Large intestine (tissue), 3 donors: Measurements from ENCODE around the gene RYR2. TPM values are rescaled to one million over a fixed set of nuclear protein-coding genes. Genes with fewer than 3 reads are reported as not detected.

Source experiments
- DNase-seq, 2 donors: peaks; one replicate each; pipeline versions ENCODE4 v3.0.0 to v3.0.0-alpha.2; 2013
- H3K27ac ChIP-seq: one replicate; pipeline ENCODE4 v1.5.1; 2013; ENCODE audit warnings: low read length
- H3K27me3 ChIP-seq: 2 replicates; pipeline ENCODE4 v1.6.1; 2013; ENCODE audit warnings: low read length; ENCODE audit not compliant: control insufficient read depth, insufficient read depth
- H3K36me3 ChIP-seq: 2 replicates; pipeline ENCODE4 v1.6.1; 2013; ENCODE audit warnings: low read length; ENCODE audit not compliant: control insufficient read depth, insufficient read depth
- H3K4me1 ChIP-seq: one replicate; pipeline ENCODE4 v1.6.1; 2013; ENCODE audit warnings: low read length; ENCODE audit not compliant: control insufficient read depth, insufficient read depth
- H3K4me3 ChIP-seq: one replicate; pipeline ENCODE4 v1.5.1; 2013; ENCODE audit warnings: low read length
- H3K9me3 ChIP-seq: one replicate; pipeline ENCODE4 v1.6.1; 2013; ENCODE audit warnings: mild to moderate bottlenecking, low read depth, low read length, moderate library complexity; ENCODE audit not compliant: control insufficient read depth
- WGBS: methylation state at CpG from one replicate; pipeline ENCODE4 v1.1.5; 2013; ENCODE audit warnings: low lambda C conversion rate; ENCODE audit not compliant: insufficient coverage; 5-methylcytosine and 5-hydroxymethylcytosine counted together
- polyA plus RNA-seq: library from polyadenylated mRNA; unstranded; fragments of 120-200 nt; gene quantifications from one replicate; pipeline ENCODE4 v1.2.1, GENCODE V29; 2013

RYR2 gene
- polyA plus RNA-seq, 1 donor, result 4.3 TPM

GRCh38 chr1:237070519-237070918 is 28.5 kb downstream of the RYR2 start:
- H3K9me3 ChIP-seq, result no peaks in the 10 kb centered on the region
- WGBS, result no CpG with 5 or more reads among the region's 2 CpGs
- H3K27me3 ChIP-seq, result no peaks in the 10 kb centered on the region
- H3K4me3 ChIP-seq, result no peak overlapping the region
- H3K36me3 ChIP-seq, result no peaks in the 10 kb centered on the region
- H3K4me1 ChIP-seq, result no peaks in the 10 kb centered on the region
- no peak for DNase-seq
- no peak overlapping the region for H3K27ac ChIP-seq

GRCh38 chr1:237071641-237072420 is 29.8 kb downstream of the RYR2 start:
- Histone ChIP-seq H3K4me1 (no peaks in the 10 kb centered on the region), H3K27ac (no peak overlapping the region), H3K27me3 (no peaks in the 10 kb centered on the region), H3K36me3 (no peaks in the 10 kb centered on the region), H3K4me3 (no peak overlapping the region), H3K9me3 (no peaks in the 10 kb centered on the region)
- WGBS, result no CpG with 5 or more reads among the region's 25 CpGs
- no peak for DNase-seq

DNA sequence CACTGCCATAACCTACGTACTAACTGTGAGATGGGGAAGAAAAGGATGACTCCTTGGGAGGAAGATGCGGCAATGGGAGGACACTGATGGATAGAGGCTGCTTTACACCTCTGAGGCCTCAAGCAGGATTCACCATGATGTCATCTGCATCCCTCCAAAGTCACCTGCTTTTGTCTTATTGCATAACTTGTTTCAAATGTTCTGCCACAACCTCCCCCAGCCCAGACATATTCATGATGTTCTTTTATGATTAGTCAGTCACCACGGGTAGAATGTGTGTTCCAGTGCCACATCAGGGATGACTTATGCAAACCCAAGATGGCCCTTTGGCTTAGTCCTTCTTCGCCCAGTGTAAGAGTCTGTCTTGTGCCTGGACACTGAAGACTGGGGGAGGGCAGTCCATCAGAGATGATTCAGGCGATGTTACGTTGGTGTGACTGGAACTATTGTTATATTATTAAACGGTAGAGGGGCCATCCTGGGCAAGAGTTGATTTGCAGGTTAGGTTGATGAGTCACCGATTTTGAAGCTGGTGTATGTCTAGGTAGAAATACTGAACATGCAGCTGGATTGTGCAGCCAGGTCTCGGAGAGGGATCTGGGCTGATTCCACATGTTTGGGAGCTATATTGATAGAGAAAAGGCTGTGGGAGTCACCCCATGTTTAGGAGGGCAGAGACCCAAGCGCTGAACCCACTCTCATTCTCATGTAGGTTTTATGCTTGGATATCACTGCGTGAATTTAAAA is 32.6 kb downstream of the RYR2 start:
- H3K27ac ChIP-seq, result no peak overlapping the region
- no peaks in the 10 kb centered on the region for H3K36me3 ChIP-seq
- no peak for DNase-seq
- no peak overlapping the region for H3K4me3 ChIP-seq
- 100% methylated on average over 1 of the region's 11 CpGs for WGBS
- H3K4me1 ChIP-seq, result no peaks in the 10 kb centered on the region
- no peaks in the 10 kb centered on the region for H3K9me3 ChIP-seq
- H3K27me3 ChIP-seq, result no peaks in the 10 kb centered on the region

DNA sequence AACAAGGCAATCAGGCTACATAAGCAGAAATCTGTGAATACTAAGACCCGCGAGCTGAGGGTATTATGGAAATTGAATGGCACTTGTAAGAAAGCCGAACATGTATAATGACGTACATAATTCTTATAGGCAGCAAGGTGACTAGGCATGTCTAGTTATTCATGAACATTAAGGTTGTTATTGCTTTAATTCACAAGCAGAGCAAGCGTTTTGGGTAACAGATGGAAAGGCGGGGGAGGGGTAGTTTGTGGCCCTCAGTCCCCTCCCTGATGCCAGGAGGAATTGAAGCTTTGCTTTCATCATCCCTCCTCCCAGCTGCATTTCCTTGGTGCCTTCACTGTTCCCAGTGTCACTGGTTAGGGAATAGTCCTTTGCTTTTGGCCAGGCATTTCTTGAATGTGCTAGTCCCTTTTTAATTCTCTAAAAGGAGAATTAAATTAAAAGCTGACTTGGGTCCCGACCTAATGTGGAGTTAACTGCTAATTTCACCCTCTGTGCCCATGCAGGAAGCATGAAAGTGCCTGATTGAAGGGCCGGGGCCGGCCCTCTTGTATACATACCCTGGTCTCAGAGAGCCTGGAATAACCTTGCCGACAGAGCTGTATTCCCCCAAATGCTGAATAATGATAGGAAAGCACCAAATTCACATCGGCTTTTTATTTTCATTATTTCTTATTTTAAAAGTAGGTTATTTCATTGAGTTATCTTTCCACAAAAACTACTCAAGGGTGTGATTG is 42.5 kb downstream of the RYR2 start:
- Histone ChIP-seq H3K9me3 (no peaks in the 10 kb centered on the region), H3K4me3 (no peak overlapping the region), H3K27me3 (no peaks in the 10 kb centered on the region), H3K36me3 (no peaks in the 10 kb centered on the region), H3K4me1 (no peaks in the 10 kb centered on the region), H3K27ac (no peak overlapping the region)
- no peak for DNase-seq
- WGBS, result no CpG with 5 or more reads among the region's 11 CpGs

DNA sequence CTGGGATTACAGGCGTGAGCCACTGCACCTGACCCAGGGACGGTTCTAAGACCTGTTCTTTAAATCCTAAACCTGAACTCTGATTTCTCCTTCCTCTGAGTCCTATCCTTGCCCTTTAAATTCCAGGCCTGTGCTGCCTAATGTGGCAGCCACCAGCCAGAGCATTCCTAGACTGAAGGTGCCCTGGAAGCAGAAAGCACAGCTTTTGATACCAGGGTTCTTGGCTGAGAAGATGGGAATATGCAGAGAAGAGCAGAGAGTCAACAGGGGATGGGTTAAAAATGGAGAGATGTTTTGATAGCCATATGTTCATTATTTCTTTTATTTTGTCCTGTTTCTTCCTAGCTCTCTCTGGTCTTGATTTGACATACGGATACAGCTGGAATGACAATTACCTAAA is 49.7 kb downstream of the RYR2 start:
- WGBS, result 100% methylated on average over 1 of the region's 3 CpGs
- H3K27me3 ChIP-seq, result no peaks in the 10 kb centered on the region
- H3K9me3 ChIP-seq, result no peaks in the 10 kb centered on the region
- H3K36me3 ChIP-seq, result no peaks in the 10 kb centered on the region
- DNase-seq, result no peak
- H3K4me3 ChIP-seq, result no peak overlapping the region
- no peak overlapping the region for H3K27ac ChIP-seq
- H3K4me1 ChIP-seq, result no peaks in the 10 kb centered on the region

- H3K4me3 ChIP-seq, result no peak overlapping the region
- H3K27ac ChIP-seq, result no peak overlapping the region
- H3K4me1 ChIP-seq, result no peaks in the 10 kb centered on the region
- H3K36me3 ChIP-seq, result no peaks in the 10 kb centered on the region
- H3K9me3 ChIP-seq, result no peaks in the 10 kb centered on the region
- no peak for DNase-seq
- H3K27me3 ChIP-seq, result no peaks in the 10 kb centered on the region
- no CpG with 5 or more reads among the region's 12 CpGs for WGBS
Observed at GRCh38 chr1:237093691-237094090, 51.7 kb downstream of the RYR2 start.

DNA sequence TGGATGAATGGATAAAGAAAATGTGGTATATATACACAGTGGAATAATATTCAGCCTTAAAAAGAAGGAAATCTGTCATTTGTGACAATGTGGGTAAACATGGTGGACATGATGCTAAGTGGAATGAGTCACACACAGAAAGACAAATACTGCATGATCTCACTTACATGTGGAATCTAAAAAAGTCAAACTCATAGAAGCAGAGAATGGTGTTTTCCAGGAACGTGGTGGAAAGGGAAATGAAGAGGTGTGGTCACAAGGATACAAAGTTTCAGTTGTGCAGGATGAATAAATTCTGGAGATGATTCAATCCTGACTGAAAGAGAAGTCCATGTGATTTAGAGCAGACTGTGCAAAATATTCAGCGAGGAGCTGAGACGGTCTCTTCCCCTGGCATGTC is 56.6 kb downstream of the RYR2 start:
- no peak overlapping the region for H3K27ac ChIP-seq
- DNase-seq, result no peak
- H3K9me3 ChIP-seq, result no peaks in the 10 kb centered on the region
- 60% methylated on average over 1 of the region's 3 CpGs for WGBS
- no peaks in the 10 kb centered on the region for H3K27me3 ChIP-seq
- no peak overlapping the region for H3K4me3 ChIP-seq
- no peaks in the 10 kb centered on the region for H3K4me1 ChIP-seq
- H3K36me3 ChIP-seq, result no peaks in the 10 kb centered on the region

DNA sequence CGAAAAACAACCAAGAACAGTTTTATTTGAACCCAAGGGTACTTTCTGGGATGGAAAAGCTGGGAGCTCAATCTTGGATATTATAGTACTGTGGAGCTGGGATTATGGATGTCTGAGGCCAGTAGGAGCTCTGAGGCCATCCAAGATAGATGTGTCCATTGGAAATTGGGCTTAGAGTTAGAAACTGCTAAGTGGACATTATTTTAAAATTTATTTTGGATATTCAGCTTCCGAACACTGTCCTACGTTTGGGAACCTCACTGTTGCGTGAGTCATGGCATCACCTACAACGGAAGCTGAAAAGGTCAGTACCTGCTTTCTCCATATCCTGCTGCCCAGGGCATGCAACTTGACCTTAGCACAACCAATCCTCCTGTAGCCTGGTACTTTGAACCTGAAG is 61.0 kb downstream of the RYR2 start:
- Histone ChIP-seq H3K27ac (no peak overlapping the region), H3K9me3 (no peaks in the 10 kb centered on the region), H3K36me3 (no peaks in the 10 kb centered on the region), H3K27me3 (no peaks in the 10 kb centered on the region), H3K4me3 (no peak overlapping the region), H3K4me1 (no peaks in the 10 kb centered on the region)
- no peak for DNase-seq
- 100% methylated on average over 1 of the region's 5 CpGs for WGBS

GRCh38 chr1:237104096-237104495 is 62.1 kb downstream of the RYR2 start:
- DNase-seq, result no peak
- H3K4me1 ChIP-seq, result no peaks in the 10 kb centered on the region
- H3K27ac ChIP-seq, result no peak overlapping the region
- H3K9me3 ChIP-seq, result no peaks in the 10 kb centered on the region
- no peaks in the 10 kb centered on the region for H3K27me3 ChIP-seq
- no peak overlapping the region for H3K4me3 ChIP-seq
- WGBS, result 80% methylated on average over 1 of the region's 9 CpGs
- no peaks in the 10 kb centered on the region for H3K36me3 ChIP-seq

GRCh38 chr1:237105826-237106225 is 63.8 kb downstream of the RYR2 start:
- Histone ChIP-seq H3K36me3 (no peaks in the 10 kb centered on the region), H3K4me3 (no peak overlapping the region), H3K27me3 (no peaks in the 10 kb centered on the region), H3K9me3 (no peaks in the 10 kb centered on the region), H3K4me1 (no peaks in the 10 kb centered on the region), H3K27ac (no peak overlapping the region)
- WGBS, result no CpG with 5 or more reads among the region's 5 CpGs
- no peak for DNase-seq
